Panc1 (cell line): ENCODE measurements around the gene CFAP251. TPM values are rescaled to one million over a fixed set of nuclear protein-coding genes. Genes with fewer than 3 reads are reported as not detected.

ENCODE experiments used
- ATAC-seq: fragments of 200-7000 bp; cut with Tn5 transposase; 2 replicates; pipeline ENCODE4 v1.9.1; 2020; ENCODE audit warnings: mild to moderate bottlenecking, moderate library complexity
- BruUV-seq: library from RNA; stranded (reverse); fragments of 400-500 nt; replicated peaks from 2 replicates; lab custom pipeline; 2021; lab: Mats Ljungman, UMichigan
- CTCF ChIA-PET: fragments of 300-600 bp; sonication (Branson Sonifier 250); formaldehyde crosslinking; loops from one replicate; lab custom pipeline; 2022; ENCODE audit warnings: antibody characterized with exemption; lab: Charles Lee
- POLR2A ChIA-PET: fragments of 300-600 bp; sonication (Branson Sonifier 250); formaldehyde crosslinking; loops from one replicate; lab custom pipeline; 2022; ENCODE audit warnings: antibody characterized with exemption; lab: Charles Lee
- DNase-seq: peaks from one replicate; pipeline ENCODE4 v3.0.0-alpha.2; 2010; ENCODE audit warnings: low read depth, low spot score
- H3K27ac ChIP-seq: 2 replicates; pipeline ENCODE4 v1.5.1; 2011; ENCODE audit warnings: mild to moderate bottlenecking, low read length, inconsistent platforms
- H3K27me3 ChIP-seq: fragments of 200-500 bp; sonication (Bioruptor generic); 2 replicates; pipeline ENCODE4 v1.6.0; 2014; ENCODE audit warnings: low read length, inconsistent platforms; ENCODE audit not compliant: control insufficient read depth, insufficient read depth
- H3K36me3 ChIP-seq: fragments of 200-500 bp; sonication (Bioruptor generic); 2 replicates; pipeline ENCODE4 v1.5.1; 2014; ENCODE audit warnings: inconsistent platforms, mild to moderate bottlenecking, low read length, moderate library complexity; ENCODE audit not compliant: control insufficient read depth, insufficient read depth
- H3K4me1 ChIP-seq: 2 replicates; pipeline ENCODE4 v1.5.1; 2011; ENCODE audit warnings: inconsistent platforms, mild to moderate bottlenecking, low read length, moderate library complexity; ENCODE audit not compliant: control insufficient read depth, insufficient read depth
- H3K4me3 ChIP-seq, 2 experiments: 2 replicates each; pipeline ENCODE4 v1.5.1; 2011 to 2012; ENCODE audit warnings: low read depth in 2 of 2, low read length in 2 of 2, mild to moderate bottlenecking in 2 of 2, inconsistent platforms in 1 of 2, moderate library complexity in 1 of 2
- H3K9me3 ChIP-seq: fragments of 200-500 bp; sonication (Bioruptor generic); 2 replicates; pipeline ENCODE4 v1.5.1; 2014; ENCODE audit warnings: low read depth, mild to moderate bottlenecking, inconsistent platforms, low read length, moderate library complexity; ENCODE audit not compliant: control insufficient read depth, insufficient read depth
- CTCF ChIP-seq: fragments of 450-650 bp; IDR thresholded peaks from 2 replicates; pipeline ENCODE4 v1.5.1; 2017; ENCODE audit warnings: mild to moderate bottlenecking
- POLR2AphosphoS5 ChIP-seq: IDR thresholded peaks from 2 replicates; pipeline ENCODE4 v1.6.1; 2012; ENCODE audit warnings: mild to moderate bottlenecking, low read depth, low read length, moderate library complexity
- REST ChIP-seq, 2 experiments: IDR thresholded peaks; 2 replicates each; pipeline ENCODE4 v1.6.1; 2011 to 2012; ENCODE audit warnings: low read depth in 2 of 2, control low read depth in 1 of 2, low read length in 1 of 2, mild to moderate bottlenecking in 1 of 2, moderate library complexity in 1 of 2; ENCODE audit not compliant: insufficient read depth in 1 of 2
- SIN3A ChIP-seq: IDR thresholded peaks from 2 replicates; pipeline ENCODE4 v1.6.1; 2012; ENCODE audit warnings: low read depth, mild to moderate bottlenecking, low read length, moderate library complexity, borderline replicate concordance; ENCODE audit not compliant: insufficient read depth
- TCF7L2 ChIP-seq: IDR thresholded peaks from 2 replicates; pipeline ENCODE4 v1.6.1; 2011; ENCODE audit warnings: mild to moderate bottlenecking, low read depth, low read length, inconsistent platforms
- in situ Hi-C: cut with HindIII; loops from 2 replicates; pipeline ENCODE4 v1.10.0; 2016; ENCODE audit warnings: low sequenced_read_pairs, low pct_unique_long_range_greater_than_20kb
- intact Hi-C: fragments of 100-400 bp; cut with micrococcal nuclease; formaldehyde crosslinking; loops from one replicate; pipeline ENCODE4 v1.10.0; 2022; ENCODE audit not compliant: unreplicated experiment
- total RNA-seq: library from RNA; stranded (reverse); gene quantifications from one replicate; pipeline ENCODE4 v1.2.1, GENCODE V29; 2021; ENCODE audit not compliant: unreplicated experiment

The CFAP251 gene
- total RNA-seq, 1 experiment from 2014 or later = 4.2 TPM

- Histone ChIP-seq H3K27me3 (no peaks in the 10 kb centered on the region), H3K27ac (no peak overlapping the region), H3K4me1 (no peaks in the 10 kb centered on the region), H3K9me3 (no peaks in the 10 kb centered on the region), H3K36me3 (no peaks in the 10 kb centered on the region), H3K4me3 (no peak overlapping the region)
- ATAC-seq (no peak), DNase-seq (no peak)
- intact Hi-C loops (no loop called here), in situ Hi-C loops (no loop called here)
- ChIA-PET CTCF (interaction anchor here (0.7 kb wide), 1 partner anchor 15 kb away, joined by 3 read pairs; no protein-coding TSS in a partner anchor), POLR2A (no interaction called here)
- BruUV-seq = no TSS peak
- TF ChIP-seq SIN3A (no peak), TCF7L2 (no peak), POLR2AphosphoS5 (no peak), REST (IDR thresholded peaks at IDR 0.05; ENCODE audit: insufficient read depth in 1 of 2, low read depth in 2 of 2, low read length in 1 of 2) (no peak), CTCF (no peak)
Measured at GRCh38 chr12:122043476-122043875, 125.1 kb downstream of the CFAP251 start.

- no peak for DNase-seq
- no peaks in the 10 kb centered on the region for H3K27me3 ChIP-seq
- H3K36me3 ChIP-seq = no peaks in the 10 kb centered on the region
- no TSS peak for BruUV-seq
- H3K9me3 ChIP-seq = no peaks in the 10 kb centered on the region
- no peak for TF ChIP-seq CTCF
- TF ChIP-seq REST (IDR thresholded peaks at IDR 0.05; ENCODE audit: insufficient read depth in 1 of 2, low read depth in 2 of 2, low read length in 1 of 2) = no peak
- TF ChIP-seq TCF7L2 = no peak
- TF ChIP-seq POLR2AphosphoS5 = no peak
- TF ChIP-seq SIN3A = no peak
- H3K27ac ChIP-seq = no peak overlapping the region
- ChIA-PET CTCF (interaction anchor here (0.6 kb wide), 1 partner anchor 69 kb away, joined by 17 read pairs; no protein-coding TSS in a partner anchor), POLR2A (no interaction called here)
- in situ Hi-C loops (no loop called here), intact Hi-C loops (no loop called here)
- no peak overlapping the region for H3K4me3 ChIP-seq
- no peak for ATAC-seq
- H3K4me1 ChIP-seq = no peaks in the 10 kb centered on the region
Measured at GRCh38 chr12:122045262-122045661, 126.9 kb downstream of the CFAP251 start.
